GM19467 (cell line): ENCODE results near the gene NFE2L1.
"Not testable (repeated sequence)": the region's sequence is repeated elsewhere in the genome, so short reads cannot be mapped to it uniquely, and the experiment has no call there.

Experiments used
- ATAC-seq: cut with Tn5 transposase; IDR thresholded peaks from one replicate; pipeline ENCODE4 v1.9.1; 2021; ENCODE audit warnings: mild to moderate bottlenecking, moderate library complexity; ENCODE audit not compliant: unreplicated experiment

The NFE2L1 gene

DNA sequence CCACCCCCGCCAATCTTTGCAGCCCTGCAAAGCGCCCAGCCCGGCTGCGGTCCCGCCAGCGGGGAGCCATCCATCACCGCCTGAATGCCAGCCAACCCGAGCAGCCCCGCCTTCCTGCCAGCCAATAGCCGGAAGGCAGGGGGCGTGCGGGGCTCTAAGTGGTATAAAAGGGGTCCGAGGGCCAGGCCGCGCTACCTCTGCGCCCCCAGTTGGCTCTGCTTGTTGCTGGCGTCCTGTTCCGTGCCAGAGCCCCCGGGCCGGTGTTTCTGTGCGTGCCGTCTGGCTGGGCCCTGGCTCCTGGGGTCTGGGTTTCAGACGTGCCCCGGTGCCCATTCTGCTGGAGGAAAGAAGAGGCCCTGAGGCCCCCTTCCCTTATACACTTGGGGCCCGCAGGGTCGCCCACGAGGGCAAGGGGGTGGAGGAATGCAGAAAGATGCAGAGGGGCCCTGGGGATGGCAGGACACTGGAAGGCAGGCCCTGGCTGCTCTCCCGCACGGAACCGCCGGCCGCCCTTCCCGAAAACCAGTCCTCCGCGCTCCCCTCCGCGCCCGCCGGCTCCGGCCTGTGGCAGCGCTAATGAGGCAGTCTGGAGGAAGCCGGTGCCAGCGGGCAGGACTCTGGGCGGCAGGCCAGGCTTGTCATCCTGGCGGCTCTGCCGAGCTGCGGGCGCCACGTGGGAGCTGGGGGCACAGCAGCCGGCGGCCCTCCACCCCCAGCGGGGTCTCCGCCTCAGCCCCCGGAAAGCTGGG is 24.6 kb upstream of the NFE2L1 start:
- no peak for ATAC-seq

- no peak for ATAC-seq
These were observed 23.8 kb upstream of the NFE2L1 start for GRCh38 chr17:48024149-48025039.

DNA sequence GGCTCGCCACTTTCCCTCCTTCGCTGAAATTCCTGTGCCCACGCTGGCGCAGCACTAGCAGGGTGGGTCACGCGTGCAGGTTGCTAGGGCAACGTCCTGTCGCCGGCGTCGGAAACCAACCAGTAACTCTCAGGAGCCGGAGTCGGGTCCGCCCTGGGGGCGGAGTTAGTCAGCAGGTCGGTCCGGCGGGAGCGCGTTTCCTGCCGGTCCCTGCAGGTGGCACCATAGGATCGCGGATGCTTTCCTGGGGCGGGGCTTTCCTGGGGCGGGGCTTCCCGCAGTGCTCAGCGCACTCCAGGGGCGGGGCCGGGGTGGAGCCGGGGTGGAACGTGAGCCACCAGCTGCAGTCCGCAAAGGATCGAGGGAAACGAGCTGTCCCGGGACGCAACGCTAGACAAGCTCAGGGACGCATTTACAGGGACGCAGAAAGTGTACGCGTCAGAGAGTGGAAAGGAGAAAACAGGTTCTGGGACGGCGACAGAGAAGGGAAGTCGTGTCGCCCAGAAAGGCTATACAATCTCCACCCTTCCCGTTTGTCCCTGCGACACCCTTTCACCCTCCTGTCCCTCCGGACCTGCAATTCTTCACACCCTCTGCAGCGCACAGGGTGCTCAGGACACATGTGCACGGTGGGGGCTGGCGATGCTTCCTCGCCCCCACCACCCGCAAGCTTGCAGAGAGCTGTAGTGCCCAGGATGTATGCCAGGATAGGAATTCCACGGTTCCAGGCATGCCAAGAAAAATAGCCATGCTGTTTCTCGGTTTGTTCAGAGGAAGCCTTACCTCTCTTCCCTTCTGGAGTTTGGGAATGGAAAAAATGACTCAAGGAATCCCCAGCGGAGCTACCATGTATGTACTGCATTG is 22.9 kb upstream of the NFE2L1 start:
- ATAC-seq = peak; percentile 78

- no peak for ATAC-seq
These were observed 22.2 kb upstream of the NFE2L1 start for GRCh38 chr17:48025904-48026501.

DNA sequence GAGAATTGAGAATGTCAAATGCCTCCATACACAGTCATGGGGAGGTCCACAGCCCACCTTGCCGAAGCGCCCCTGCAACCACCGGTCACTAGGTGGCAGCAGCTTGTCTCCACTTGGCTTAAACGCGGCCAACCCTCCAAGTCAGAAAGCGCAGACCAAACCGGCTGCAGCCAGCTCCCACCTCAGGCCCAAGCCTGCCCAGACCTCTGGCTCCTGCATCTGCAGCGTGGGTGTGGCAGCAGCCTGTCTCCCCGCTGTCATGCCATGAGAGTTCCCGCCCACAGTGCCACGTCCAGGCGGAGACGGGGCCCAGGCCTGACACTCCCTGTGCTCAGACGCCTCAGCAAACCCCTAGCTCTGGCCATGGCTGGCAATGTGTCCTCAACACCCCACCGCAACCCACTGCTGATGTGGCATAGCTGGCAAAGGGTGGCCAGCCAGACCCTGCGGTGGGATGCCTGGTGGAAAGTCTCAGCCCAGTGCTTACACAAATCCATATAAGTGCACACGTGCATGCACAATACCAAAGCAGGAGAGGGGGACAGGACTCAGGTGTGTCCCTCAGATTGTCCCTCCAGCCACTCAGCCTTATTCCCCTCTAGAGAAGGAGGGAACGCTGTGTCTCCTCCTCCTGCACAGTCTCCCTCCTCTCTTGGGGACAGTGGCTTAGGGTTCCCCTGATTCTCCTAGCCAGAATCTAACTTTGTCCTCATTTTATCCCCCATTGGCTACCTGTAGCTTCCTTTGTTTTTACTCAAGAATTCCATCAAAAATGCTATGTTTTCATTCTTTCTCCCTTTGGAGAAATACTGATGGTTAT is 21.4 kb upstream of the NFE2L1 start:
- ATAC-seq = no peak

- no peak for ATAC-seq
These were observed 20.7 kb upstream of the NFE2L1 start for GRCh38 chr17:48027322-48027981.

DNA sequence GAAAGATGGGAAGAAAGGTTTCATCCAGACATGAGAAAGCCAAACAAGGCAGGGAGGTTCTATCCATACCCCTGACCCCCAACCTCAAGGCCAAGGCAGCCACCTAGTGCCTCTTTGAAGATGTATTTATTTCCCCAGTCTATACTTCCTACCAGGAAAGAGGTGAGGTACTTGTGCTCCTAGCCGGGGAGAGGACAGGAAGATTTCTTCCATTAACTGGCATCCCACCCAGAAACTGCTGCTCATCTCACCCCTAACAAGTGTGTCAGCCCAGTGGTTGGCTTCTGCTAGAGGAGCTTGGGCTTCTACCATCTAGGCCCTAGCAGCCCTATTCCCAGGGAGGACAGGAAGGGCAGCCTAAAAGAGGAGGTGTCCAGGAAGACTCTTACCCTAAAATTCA is 19.4 kb upstream of the NFE2L1 start:
- no peak for ATAC-seq

GRCh38 chr17:48030531-48030930 is 17.6 kb upstream of the NFE2L1 start:
- ATAC-seq = no peak

DNA sequence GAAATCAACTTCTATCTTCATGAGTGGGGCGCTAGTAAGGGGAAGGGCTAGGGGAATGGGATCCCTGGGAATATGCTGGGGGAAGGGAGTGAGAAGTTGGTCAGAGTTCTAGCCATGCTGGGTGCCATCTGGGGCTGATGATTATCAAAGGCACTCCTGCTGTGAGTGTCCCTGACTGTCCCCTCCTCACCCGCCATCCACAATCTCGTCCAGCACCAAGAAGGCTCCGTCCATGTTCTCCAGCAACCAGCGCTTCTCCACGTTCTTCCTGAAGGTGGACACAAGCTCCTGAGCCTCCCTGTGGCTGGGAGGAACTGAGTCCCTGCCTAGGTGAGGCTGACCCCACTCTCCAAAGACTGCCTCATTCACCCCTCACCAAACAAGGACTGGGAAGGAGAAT is 16.2 kb upstream of the NFE2L1 start:
- ATAC-seq = no peak

GRCh38 chr17:48034734-48035133 is 13.4 kb upstream of the NFE2L1 start:
- ATAC-seq = not testable (repeated sequence)

DNA sequence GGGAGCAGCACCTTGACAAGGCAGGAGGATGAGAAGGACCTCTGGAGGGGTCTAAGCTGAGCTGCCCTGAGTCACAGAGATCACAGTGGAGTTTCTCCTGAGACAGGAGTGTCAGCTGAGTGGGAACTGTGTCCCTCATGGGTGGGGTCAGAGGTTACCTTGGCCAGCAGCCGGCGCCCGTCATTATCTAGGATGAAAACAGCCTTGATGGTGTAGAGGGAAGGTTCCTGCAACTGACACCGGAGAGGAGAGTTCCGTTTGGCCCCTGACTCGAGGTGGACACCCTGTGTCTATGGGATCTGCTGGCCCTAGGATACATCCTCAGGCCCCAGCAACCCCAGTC is 11.5 kb upstream of the NFE2L1 start:
- ATAC-seq = no peak

GRCh38 chr17:48037036-48037837 is 10.9 kb upstream of the NFE2L1 start, which contains the start of gene COPZ2:
TSS of gene COPZ2 (minus strand) at chr17:48037797. CDS start at chr17:48037777, 20 bp downstream.
- no peak for ATAC-seq

GRCh38 chr17:48037838-48038323 is 10.3 kb upstream of the NFE2L1 start:
- ATAC-seq = no peak

- ATAC-seq = no peak
These were observed 9.5 kb upstream of the NFE2L1 start for GRCh38 chr17:48038687-48039086.

- no peak for ATAC-seq
These were observed 5.0 kb upstream of the NFE2L1 start for GRCh38 chr17:48043176-48043575.

DNA sequence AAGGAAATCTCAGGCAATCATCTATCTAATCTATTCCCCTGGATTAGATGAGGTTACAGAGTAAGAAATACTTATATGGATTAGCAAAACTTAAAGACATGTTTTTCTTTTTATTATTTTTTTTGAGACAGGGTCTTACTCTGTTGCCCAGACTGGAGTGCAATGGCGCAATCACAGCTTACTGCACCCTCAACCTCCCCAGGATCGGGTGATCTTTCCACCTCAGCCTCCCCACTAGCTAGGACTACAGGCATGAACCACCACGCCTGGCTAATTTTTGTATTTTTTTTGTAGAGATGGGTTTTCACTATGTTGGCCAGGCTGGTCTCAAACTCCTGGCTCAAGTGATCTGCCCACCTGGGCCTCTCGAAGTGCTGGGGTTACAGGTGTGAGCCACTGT is 3.3 kb upstream of the NFE2L1 start:
- ATAC-seq = no peak

DNA sequence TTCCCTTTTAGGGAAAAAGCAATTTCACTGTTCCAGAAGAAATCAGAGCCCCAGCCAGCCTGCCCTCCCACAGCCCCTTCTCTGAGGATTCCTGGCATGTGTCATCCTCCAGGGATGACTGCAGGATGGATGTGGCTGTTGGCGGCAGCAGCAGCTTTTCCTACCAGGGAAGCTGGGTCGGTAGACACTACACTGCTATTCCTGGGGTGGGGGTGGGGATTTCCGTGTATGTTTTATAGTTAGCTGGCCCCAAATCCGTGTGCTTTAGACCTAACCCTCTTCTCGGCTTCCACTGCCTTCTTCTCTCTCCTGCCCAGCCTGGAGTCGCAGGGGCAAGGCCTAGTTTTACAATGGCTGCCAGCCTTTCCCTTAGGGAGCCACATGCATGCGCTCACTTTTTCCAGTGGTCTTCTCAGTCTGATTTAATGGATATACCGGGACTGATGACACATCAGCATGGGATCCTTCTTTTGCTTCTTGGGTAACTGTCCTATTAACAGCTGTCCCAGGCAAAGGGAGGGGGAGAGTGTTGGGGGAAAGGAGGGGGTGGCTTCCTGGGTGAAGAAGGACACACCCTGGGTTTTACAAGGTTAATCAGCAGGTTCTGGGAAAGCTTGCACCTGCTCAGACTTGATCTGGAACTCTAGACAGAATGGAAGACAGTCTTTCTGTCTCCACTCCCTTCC is 2.7 kb upstream of the NFE2L1 start:
- ATAC-seq = no peak

- ATAC-seq = no peak
These were observed 1.9 kb upstream of the NFE2L1 start for GRCh38 chr17:48046296-48046695.
